GM19324 (cell line): Measurements from ENCODE around the gene RTL9.
"Not testable (repeated sequence)": the region's sequence is repeated elsewhere in the genome, so short reads cannot be mapped to it uniquely, and the experiment has no call there.

ENCODE experiments used
- ATAC-seq: cut with Tn5 transposase; IDR thresholded peaks from one replicate; pipeline ENCODE4 v1.9.1; 2021; ENCODE audit warnings: mild to moderate bottlenecking, moderate library complexity; ENCODE audit not compliant: unreplicated experiment, low FRiP score

Gene RTL9

GRCh38 chrX:110358548-110358947 is at the start of gene RTL9:
RTL9 (plus strand) TSS chrX:110358848; CDS start chrX:110450618, 91,770 bp downstream.
- ATAC-seq = no peak

- ATAC-seq = no peak
These were observed 48.5 kb upstream of the RTL9 start for GRCh38 chrX:110310000-110310790.

- no peak for ATAC-seq
These were observed 47.8 kb upstream of the RTL9 start for GRCh38 chrX:110310896-110311295.

GRCh38 chrX:110311437-110312230 is 47.0 kb upstream of the RTL9 start:
- no peak for ATAC-seq

GRCh38 chrX:110315551-110315950 is 43.1 kb upstream of the RTL9 start:
- no peak for ATAC-seq

- ATAC-seq = no peak
These were observed 42.1 kb upstream of the RTL9 start for GRCh38 chrX:110316351-110317060.

- ATAC-seq = peak; percentile 26
These were observed 41.4 kb upstream of the RTL9 start for GRCh38 chrX:110317061-110317819.

GRCh38 chrX:110317820-110318663 is 40.6 kb upstream of the RTL9 start, which contains the start of gene AMMECR1:
AMMECR1 (minus strand) TSS chrX:110318085; CDS start chrX:110318071, 14 bp downstream.
- peak; percentile 75 for ATAC-seq

- no peak for ATAC-seq
These were observed 40.0 kb upstream of the RTL9 start for GRCh38 chrX:110318664-110318968.

GRCh38 chrX:110320381-110320987 is 38.2 kb upstream of the RTL9 start:
- ATAC-seq = no peak

GRCh38 chrX:110321081-110321480 is 37.6 kb upstream of the RTL9 start:
- no peak for ATAC-seq

- ATAC-seq = no peak
These were observed 37.0 kb upstream of the RTL9 start for GRCh38 chrX:110321670-110322069.

GRCh38 chrX:110322603-110323002 is 36.0 kb upstream of the RTL9 start:
- no peak for ATAC-seq

GRCh38 chrX:110326712-110327111 is 31.9 kb upstream of the RTL9 start:
- no peak for ATAC-seq

GRCh38 chrX:110327336-110327735 is 31.3 kb upstream of the RTL9 start:
- no peak for ATAC-seq

GRCh38 chrX:110328613-110329012 is 30.0 kb upstream of the RTL9 start:
- not testable (repeated sequence) for ATAC-seq

- ATAC-seq = no peak
These were observed 27.1 kb upstream of the RTL9 start for GRCh38 chrX:110331444-110332030.

GRCh38 chrX:110333458-110333857 is 25.2 kb upstream of the RTL9 start:
- ATAC-seq = not testable (repeated sequence)

- no peak for ATAC-seq
These were observed 19.7 kb upstream of the RTL9 start for GRCh38 chrX:110338935-110339334.
